Lower leg skin (tissue), 4 donors: ENCODE measurements around the gene MIA2. TPM values are rescaled to one million over a fixed set of nuclear protein-coding genes. Genes with fewer than 3 reads are reported as not detected.
"Not testable (repeated sequence)": the region's sequence is repeated elsewhere in the genome, so short reads cannot be mapped to it uniquely, and the experiment has no call there.

ENCODE experiments used
- DNase-seq, 2 donors: peaks; one replicate each; pipeline ENCODE4 v3.0.0-alpha.2; 2019; ENCODE audit warnings: low spot score in 2 of 2
- H3K4me3 ChIP-seq: fragments of 200-600 bp; sonication (generic); 2 replicates; pipeline ENCODE4 v1.5.1; 2017; ENCODE audit warnings: mild to moderate bottlenecking, low read depth; ENCODE audit not compliant: poor library complexity, severe bottlenecking
- CTCF ChIP-seq, 3 donors: fragments of 450-650 bp; IDR thresholded peaks; one replicate each; pipeline ENCODE4 v1.5.1; 2016; ENCODE audit warnings: antibody characterized with exemption in 3 of 3, mild to moderate bottlenecking in 3 of 3, moderate library complexity in 2 of 3
- POLR2A ChIP-seq, 2 donors: fragments of 450-650 bp; IDR thresholded peaks; one replicate each; pipeline ENCODE4 v1.6.1; 2016 to 2017; ENCODE audit warnings: antibody characterized with exemption in 2 of 2, mild to moderate bottlenecking in 1 of 2, moderate library complexity in 1 of 2
- WGBS, 2 donors: methylation state at CpG; one replicate each; pipeline ENCODE4 v1.1.5; 2018; 5-methylcytosine and 5-hydroxymethylcytosine counted together
- intact Hi-C: fragments of 100-400 bp; cut with DNase I; formaldehyde crosslinking; loops from one replicate; pipeline ENCODE4 v1.15.0; 2023; ENCODE audit warnings: low total_unique reads
- total RNA-seq, 4 donors: library from RNA; depleted of rRNA; stranded (reverse); fragments of >200 nt; gene quantifications; one replicate each; pipeline ENCODE4 v1.1.0, GENCODE V29; 2016

MIA2 gene
- total RNA-seq, 4 donors from 2014 or later, result 14.0 to 19.5 (median 15.8) TPM

GRCh38 chr14:39319381-39319780 lies 85.7 kb downstream of the MIA2 start:
- no peak overlapping the region for H3K4me3 ChIP-seq
- DNase-seq, result no peak
- TF ChIP-seq CTCF (IDR thresholded peaks at IDR 0.05) (no peak), POLR2A (IDR thresholded peaks at IDR 0.05) (no peak)
- intact Hi-C loops, result no loop called here

GRCh38 chr14:39320318-39320717 lies 86.6 kb downstream of the MIA2 start:
- no peak for DNase-seq
- intact Hi-C loops, result no loop called here
- TF ChIP-seq CTCF (IDR thresholded peaks at IDR 0.05), result no peak
- H3K4me3 ChIP-seq, result no peak overlapping the region
- WGBS, 2 donors, result 92 to 98% methylated on average over 1 of the region's 1 CpG

GRCh38 chr14:39322807-39323206 lies 89.1 kb downstream of the MIA2 start:
- no peak overlapping the region for H3K4me3 ChIP-seq
- no peak for TF ChIP-seq CTCF (IDR thresholded peaks at IDR 0.05)
- no peak for TF ChIP-seq POLR2A (IDR thresholded peaks at IDR 0.05)
- intact Hi-C loops, result no loop called here
- no peak for DNase-seq

- DNase-seq, result no peak
- intact Hi-C loops, result no loop called here
- H3K4me3 ChIP-seq, result no peak overlapping the region
- 79 to 84% methylated on average over 2 of the region's 2 CpGs for WGBS, 2 donors
- TF ChIP-seq POLR2A (IDR thresholded peaks at IDR 0.05) (no peak), CTCF (IDR thresholded peaks at IDR 0.05) (no peak)
Observed at GRCh38 chr14:39324097-39324496, 90.4 kb downstream of the MIA2 start.

- TF ChIP-seq POLR2A (IDR thresholded peaks at IDR 0.05), result no peak
- no peak for TF ChIP-seq CTCF (IDR thresholded peaks at IDR 0.05)
- 83% methylated on average over 7 of the region's 7 CpGs for WGBS, 2 donors
- intact Hi-C loops, result no loop called here
- no peak for DNase-seq
- no peak overlapping the region for H3K4me3 ChIP-seq
Observed at GRCh38 chr14:39339003-39339402, 105.3 kb downstream of the MIA2 start.

- H3K4me3 ChIP-seq, result not testable (repeated sequence)
- WGBS, 2 donors, result 93 to 98% methylated on average over 7 of the region's 7 CpGs
Observed at GRCh38 chr14:39341126-39341525, 107.4 kb downstream of the MIA2 start.

More at GRCh38 chr14:39341126-39341525, 107.4 kb downstream of the MIA2 start:
- not testable (repeated sequence) for DNase-seq
- intact Hi-C loops, result loop anchor here (5.0 kb wide), 1 partner anchor 1579 kb away; no protein-coding TSS in a partner anchor
